ENCODE results near the gene TIGD7.

Gene TIGD7

DNA sequence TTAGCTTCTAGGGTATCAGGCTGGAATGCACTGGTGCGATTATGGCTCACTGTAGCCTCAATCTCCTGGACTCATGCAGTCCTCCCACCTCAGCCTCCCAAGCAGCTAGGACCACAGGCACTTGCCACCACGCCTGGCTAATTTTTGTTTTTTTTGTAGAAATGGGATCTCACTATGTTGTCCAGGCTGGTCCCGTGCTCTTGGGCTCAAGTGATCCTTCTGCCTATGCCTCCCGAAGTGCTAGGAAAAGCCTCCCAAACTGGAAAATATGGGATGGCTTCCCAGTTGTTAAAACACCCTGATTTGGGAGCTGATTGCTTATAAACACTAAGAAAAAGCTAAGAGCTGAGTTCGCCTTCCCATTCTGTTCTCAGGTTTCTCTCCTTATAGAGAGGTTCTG lies 28.6 kb downstream of the TIGD7 start:
- TF ChIP-seq OSR1 (CRISPR knock-in tag; IDR thresholded peaks at IDR 0.05) (no peak), ISL1 (CRISPR knock-in tag; IDR thresholded peaks at IDR 0.05) (no peak), CSDC2 (CRISPR knock-in tag; IDR thresholded peaks at IDR 0.05) (no peak), RARB (CRISPR knock-in tag; IDR thresholded peaks at IDR 0.05) (no peak), ARNTL (CRISPR knock-in tag; IDR thresholded peaks at IDR 0.05; ENCODE audit: borderline replicate concordance, low read depth) (no peak), PPARA (CRISPR knock-in tag; IDR thresholded peaks at IDR 0.05; ENCODE audit: borderline replicate concordance) (no peak), BACH2 (CRISPR knock-in tag; IDR thresholded peaks at IDR 0.05; ENCODE audit: borderline replicate concordance) (no peak), TOX (CRISPR knock-in tag; IDR thresholded peaks at IDR 0.05; ENCODE audit: borderline replicate concordance) (no peak), TCF4 (CRISPR knock-in tag; IDR thresholded peaks at IDR 0.05; ENCODE audit: borderline replicate concordance) (no peak), ZNF8 (CRISPR knock-in tag; IDR thresholded peaks at IDR 0.05) (no peak), GLIS3 (CRISPR knock-in tag; IDR thresholded peaks at IDR 0.05) (no peak), SNAI2 (CRISPR knock-in tag; IDR thresholded peaks at IDR 0.05) (no peak), PATZ1 (CRISPR knock-in tag; IDR thresholded peaks at IDR 0.05; ENCODE audit: borderline replicate concordance) (no peak), TSHZ2 (CRISPR knock-in tag; IDR thresholded peaks at IDR 0.05) (no peak)
- TF ChIP-seq, protein P1, sequence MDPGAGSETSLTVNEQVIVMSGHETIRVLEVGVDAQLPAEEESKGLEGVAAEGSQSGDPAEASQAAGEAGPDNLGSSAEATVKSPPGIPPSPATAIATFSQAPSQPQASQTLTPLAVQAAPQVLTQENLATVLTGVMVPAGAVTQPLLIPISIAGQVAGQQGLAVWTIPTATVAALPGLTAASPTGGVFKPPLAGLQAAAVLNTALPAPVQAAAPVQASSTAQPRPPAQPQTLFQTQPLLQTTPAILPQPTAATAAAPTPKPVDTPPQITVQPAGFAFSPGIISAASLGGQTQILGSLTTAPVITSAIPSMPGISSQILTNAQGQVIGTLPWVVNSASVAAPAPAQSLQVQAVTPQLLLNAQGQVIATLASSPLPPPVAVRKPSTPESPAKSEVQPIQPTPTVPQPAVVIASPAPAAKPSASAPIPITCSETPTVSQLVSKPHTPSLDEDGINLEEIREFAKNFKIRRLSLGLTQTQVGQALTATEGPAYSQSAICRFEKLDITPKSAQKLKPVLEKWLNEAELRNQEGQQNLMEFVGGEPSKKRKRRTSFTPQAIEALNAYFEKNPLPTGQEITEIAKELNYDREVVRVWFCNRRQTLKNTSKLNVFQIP (CRISPR knock-in tag; IDR thresholded peaks at IDR 0.05; ENCODE audit: borderline replicate concordance, low read depth) = no peak
- no peak for ATAC-seq

GRCh38 chr16:3274947-3275346 lies 30.3 kb downstream of the TIGD7 start:
- no peak for ATAC-seq
- TF ChIP-seq ARNTL (CRISPR knock-in tag; IDR thresholded peaks at IDR 0.05; ENCODE audit: borderline replicate concordance, low read depth) (no peak), CSRNP3 (CRISPR knock-in tag; IDR thresholded peaks at IDR 0.05) (no peak), TSHZ2 (CRISPR knock-in tag; IDR thresholded peaks at IDR 0.05) (no peak), ZFP30 (CRISPR knock-in tag; IDR thresholded peaks at IDR 0.05) (no peak), CSDC2 (CRISPR knock-in tag; IDR thresholded peaks at IDR 0.05) (no peak), RARB (CRISPR knock-in tag; IDR thresholded peaks at IDR 0.05) (no peak), ZNF70 (CRISPR knock-in tag; IDR thresholded peaks at IDR 0.05) (no peak), TOX (CRISPR knock-in tag; IDR thresholded peaks at IDR 0.05; ENCODE audit: borderline replicate concordance) (no peak), ZFP3 (CRISPR knock-in tag; IDR thresholded peaks at IDR 0.05) (no peak), ZC3H10 (CRISPR knock-in tag; IDR thresholded peaks at IDR 0.05) (no peak), ZNF565 (CRISPR knock-in tag; conservative IDR thresholded peaks at IDR 0.05; ENCODE audit: low read depth) (no peak), TCF4 (CRISPR knock-in tag; IDR thresholded peaks at IDR 0.05; ENCODE audit: borderline replicate concordance) (no peak), OSR1 (CRISPR knock-in tag; IDR thresholded peaks at IDR 0.05) (no peak), SNAI2 (CRISPR knock-in tag; IDR thresholded peaks at IDR 0.05) (no peak)
